Heart left ventricle (tissue), 16 donors: ENCODE measurements around the gene IDH2. TPM values are rescaled to one million over a fixed set of nuclear protein-coding genes. Genes with fewer than 3 reads are reported as not detected.

Source experiments
- ATAC-seq, 4 donors: fragments of 200-7000 bp; cut with Tn5 transposase; one replicate each; pipeline ENCODE4 v1.9.1; 2020 to 2022; ENCODE audit warnings: moderate library complexity in 4 of 4, mild to moderate bottlenecking in 3 of 4, moderate number of reproducible peaks in 1 of 4
- DNase-seq, 5 donors: peaks; one replicate each; pipeline ENCODE4 v3.0.0-alpha.2; 2020
- H3K27ac ChIP-seq, 12 donors: fragments of 200-600 bp; sonication (generic) in 4 of 12; one replicate each; pipeline versions ENCODE4 v1.5.0 to v1.8.0; 2016 to 2022; ENCODE audit warnings: mild to moderate bottlenecking in 2 of 12
- H3K27me3 ChIP-seq, 9 donors: fragments of 200-600 bp; sonication (generic) in 2 of 9; one replicate each; pipeline versions ENCODE4 v1.5.1 to v1.8.0; 2016 to 2022; ENCODE audit warnings: mild to moderate bottlenecking in 3 of 9
- H3K36me3 ChIP-seq, 9 donors: fragments of 200-600 bp; sonication (generic) in 2 of 9; one replicate each; pipeline versions ENCODE4 v1.5.0 to v1.8.0; 2018 to 2022; ENCODE audit warnings: mild to moderate bottlenecking in 2 of 9
- H3K4me1 ChIP-seq, 12 donors: fragments of 200-600 bp; sonication (generic) in 4 of 12; one replicate each; pipeline versions ENCODE4 v1.5.0 to v1.8.0; 2016 to 2022; ENCODE audit warnings: mild to moderate bottlenecking in 3 of 12
- H3K4me3 ChIP-seq, 12 donors: fragments of 200-600 bp; sonication (generic) in 4 of 12; one replicate each; pipeline versions ENCODE4 v1.5.0 to v1.8.0; 2017 to 2022; ENCODE audit warnings: mild to moderate bottlenecking in 9 of 12, moderate library complexity in 4 of 12
- H3K9me3 ChIP-seq, 12 donors: fragments of 200-600 bp; sonication (generic) in 4 of 12; one replicate each; pipeline versions ENCODE4 v1.5.0 to v1.8.0; 2016 to 2022; ENCODE audit warnings: mild to moderate bottlenecking in 1 of 12
- CTCF ChIP-seq, 12 donors: fragments of 200-600 bp; sonication (generic) in 4 of 12; IDR thresholded peaks; one replicate each; pipeline versions ENCODE4 v1.5.0 to v1.8.0; 2018 to 2022; ENCODE audit warnings: antibody characterized with exemption in 12 of 12, mild to moderate bottlenecking in 5 of 12
- POLR2A ChIP-seq, 2 donors: fragments of 450-650 bp; IDR thresholded peaks; one replicate each; pipeline ENCODE4 v1.6.1; 2017; ENCODE audit warnings: antibody characterized with exemption in 2 of 2, mild to moderate bottlenecking in 2 of 2, moderate library complexity in 2 of 2
- WGBS, 4 donors: extraction: QIAGEN DNeasy Blood & Tissue Kit in 2 of 4; methylation state at CpG; one replicate each; pipeline versions ENCODE4 v1.1.5 to v1.1.7; 2013 to 2018; 5-methylcytosine and 5-hydroxymethylcytosine counted together
- intact Hi-C, 10 donors: fragments of 100-400 bp; cut with DNase I; formaldehyde crosslinking; loops; one replicate each; pipeline versions ENCODE4 v1.11.1 to v1.14.2; 2022
- polyA plus RNA-seq, 2 donors: library from polyadenylated mRNA; stranded (reverse); fragments of 200-250 nt; gene quantifications; one replicate each; pipeline ENCODE4 v1.2.3, GENCODE V29; 2013
- total RNA-seq, 9 donors: library from RNA; depleted of rRNA in 2 of 9; stranded (reverse); fragments of >200 nt in 2 of 9; fragmentation: NEBNext Ultra II Directional in 3 of 9; extraction: Animal tissue kit (Norgen Biotek cat#: 25700) in 3 of 9; gene quantifications; one replicate each; pipeline versions ENCODE4 v1.1.0 to v1.2.4, GENCODE V29; 2016 to 2023
- donor health status: ischemic (EF 13 %, LVEDD 7.1; RV severe dilation, severe dysfunction).
- donor health status: healthy with polysubstance abuse.
- donor health status: DM: no; HTN: yes; CAD: no.
- donor health status: DM: no; HTN: no; CAD: no.
- donor health status: ischemic (EF 25% LVEDD 6.9; RV normal size, moderate dysfunction).
- donor health status: ischemic (EF 25% LVEDD 5.7; RV mildly dilated, moderate dysfunction).
- donor health status: healthy.
- donor health status: DM: yes; HTN: yes; CAD: no.
- donor health status: ischemic (EF 35%, LVEDD 5.7; RV mildly dilated, moderate dysfunction).
- donor health status: nonischemic (EF 11% LVEDD 7.7; RV severe dilation, severe dysfunction).
- donor health status: DM: yes; HTN: yes; CAD: no.
- donor health status: PGD.
- donor health status: ischemic (EF 29% LVEDD 5.4; RV normal size, mild dysfunction).
- donor health status: nonischemic (EF 23%, LVEDD 6.1; RV moderate dilation, normal function).

The IDH2 gene
- total and polyA plus RNA-seq, 11 donors: 366 to 1,258 (median 729) TPM

DNA sequence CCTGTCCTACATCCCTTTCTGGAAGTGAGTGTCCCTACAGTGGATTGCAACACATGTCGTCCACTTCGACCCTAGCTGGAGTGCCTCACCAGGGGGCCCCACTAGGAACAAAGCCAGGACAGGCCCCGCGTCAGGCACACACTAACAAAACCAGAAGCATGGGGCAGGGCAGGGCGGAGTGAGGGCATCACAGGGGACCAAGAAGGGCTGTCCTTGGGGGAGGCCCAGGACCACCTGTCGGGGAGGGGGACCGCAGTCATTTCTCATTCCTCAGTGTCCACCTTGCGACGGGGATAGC, 21.9 kb downstream of the IDH2 start:
- intact Hi-C loops: loop anchor here in 1 of 10 donors (10.0 kb wide), 1 partner anchor 326 kb away; the partner anchor contains the start of gene MESP1
- no peak overlapping the region for H3K4me3 ChIP-seq
- 80 to 81% (median 80%) methylated on average over 9 of the region's 9 CpGs for WGBS, 4 donors
- DNase-seq (no peak), ATAC-seq (no peak)
- H3K9me3 ChIP-seq: no peaks in the 10 kb centered on the region
- no peak for TF ChIP-seq POLR2A (IDR thresholded peaks at IDR 0.05)
- TF ChIP-seq CTCF (IDR thresholded peaks at IDR 0.05): no peak
- peaks cover 0 to 7% (median 0%) of the 10 kb centered on the region in 12 donors for H3K4me1 ChIP-seq
- H3K27ac ChIP-seq: no peak overlapping the region
- H3K36me3 ChIP-seq: peaks cover 0 to 95% (median 72%) of the 10 kb centered on the region in 9 donors
- H3K27me3 ChIP-seq: no peaks in the 10 kb centered on the region

GRCh38 chr15:90079619-90080457, 22.4 kb downstream of the IDH2 start:
- H3K27ac ChIP-seq: no peak overlapping the region
- H3K36me3 ChIP-seq: peaks cover 0 to 95% (median 70%) of the 10 kb centered on the region in 9 donors
- no peak overlapping the region for H3K4me3 ChIP-seq
- ATAC-seq (peak in 2 of 4 donors; percentile 4 to 10), DNase-seq (no peak)
- H3K9me3 ChIP-seq: no peaks in the 10 kb centered on the region
- TF ChIP-seq CTCF (IDR thresholded peaks at IDR 0.05): no peak
- no peak for TF ChIP-seq POLR2A (IDR thresholded peaks at IDR 0.05)
- peaks cover 0 to 7% (median 0%) of the 10 kb centered on the region in 12 donors for H3K4me1 ChIP-seq
- no peaks in the 10 kb centered on the region for H3K27me3 ChIP-seq
- intact Hi-C loops: loop anchor here in 6 of 10 donors (2.0 to 10.0 kb wide), 4 partner anchors 178 to 325 kb away; partner anchors contain the start of gene MESP1 (in 4 of the 6)
- 86 to 91% (median 88%) methylated on average over 23 to 28 of the region's 28 CpGs for WGBS, 4 donors

DNA sequence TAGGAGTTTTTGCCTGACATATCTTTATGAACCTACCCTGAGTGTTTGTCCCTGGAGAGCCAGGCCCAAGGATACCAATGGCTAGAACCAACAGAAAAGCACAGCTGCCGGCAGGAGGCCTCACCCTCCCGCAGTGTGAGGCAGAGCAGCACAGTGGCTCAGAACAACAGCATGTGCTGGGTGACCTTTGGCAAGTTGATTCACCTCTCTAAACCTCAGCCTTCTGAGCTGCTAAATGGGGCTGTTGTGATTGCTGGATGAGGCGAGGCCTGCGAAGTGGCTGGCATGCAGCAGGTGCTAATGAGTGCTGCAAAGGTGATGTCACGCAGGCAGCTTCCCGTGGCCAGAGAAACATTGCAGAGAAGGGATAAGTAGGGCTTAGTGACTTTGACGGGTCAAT, 23.3 kb downstream of the IDH2 start:
- no peak for TF ChIP-seq CTCF (IDR thresholded peaks at IDR 0.05)
- TF ChIP-seq POLR2A (IDR thresholded peaks at IDR 0.05): no peak
- Histone ChIP-seq H3K9me3 (no peaks in the 10 kb centered on the region), H3K4me3 (no peak overlapping the region), H3K36me3 (peaks cover 0 to 95% (median 70%) of the 10 kb centered on the region in 9 donors), H3K27me3 (no peaks in the 10 kb centered on the region), H3K4me1 (peaks cover 0 to 7% (median 0%) of the 10 kb centered on the region in 12 donors), H3K27ac (no peak overlapping the region)
- intact Hi-C loops: loop anchor here in 5 of 10 donors (2.0 to 10.0 kb wide), 4 partner anchors 177 to 324 kb away; partner anchors contain the start of gene MESP1 (in 3 of the 5)
- DNase-seq (no peak), ATAC-seq (no peak)
- 89 to 97% (median 94%) methylated on average over 7 of the region's 7 CpGs for WGBS, 4 donors

DNA sequence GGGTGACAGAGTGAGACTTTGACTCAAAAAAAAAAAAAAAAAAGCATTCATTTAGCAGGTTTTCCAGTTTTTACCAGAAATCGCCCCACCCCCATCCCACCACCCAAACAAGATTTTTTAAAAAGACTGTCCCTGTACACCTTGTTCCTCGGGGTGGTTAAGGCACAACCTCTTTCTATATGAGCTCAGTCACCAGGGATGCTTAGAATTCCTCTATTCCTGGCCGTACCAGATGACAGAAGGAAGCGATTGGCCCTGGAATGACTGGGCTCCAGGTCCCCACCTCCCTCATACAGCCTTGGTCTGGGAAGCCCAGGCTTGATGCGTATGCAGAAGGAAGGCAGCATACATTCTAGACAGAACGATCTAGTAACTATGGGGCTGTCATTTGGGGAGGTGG, 25.6 kb downstream of the IDH2 start:
- no peak for ATAC-seq
- no peak overlapping the region for H3K4me3 ChIP-seq
- no peak overlapping the region for H3K27ac ChIP-seq
- TF ChIP-seq POLR2A (IDR thresholded peaks at IDR 0.05): no peak
- TF ChIP-seq CTCF (IDR thresholded peaks at IDR 0.05): no peak
- WGBS, 4 donors: 75 to 87% (median 81%) methylated on average over 6 of the region's 6 CpGs
- H3K36me3 ChIP-seq: peaks cover 0 to 94% (median 64%) of the 10 kb centered on the region in 9 donors
- no peaks in the 10 kb centered on the region for H3K9me3 ChIP-seq
- DNase-seq: no peak
- no peaks in the 10 kb centered on the region for H3K27me3 ChIP-seq
- peaks cover 0 to 4% (median 0%) of the 10 kb centered on the region in 12 donors for H3K4me1 ChIP-seq
- intact Hi-C loops: loop anchor here in 5 of 10 donors (5.0 to 10.0 kb wide), 3 partner anchors 174 to 322 kb away; partner anchors contain the start of gene MESP1 (in 3 of the 5)
